Kasumi-1 (cell line): ENCODE results near the gene ART1.

Experiments
- DNase-seq, 2 experiments: peaks; one replicate each; lab custom pipeline; 2025; lab: John Stamatoyannopoulos, UW

Gene ART1

GRCh38 chr11:3665336-3666022 lies 20.6 kb downstream of the ART1 start:
- peak; percentile 73 to 83 for DNase-seq

DNA sequence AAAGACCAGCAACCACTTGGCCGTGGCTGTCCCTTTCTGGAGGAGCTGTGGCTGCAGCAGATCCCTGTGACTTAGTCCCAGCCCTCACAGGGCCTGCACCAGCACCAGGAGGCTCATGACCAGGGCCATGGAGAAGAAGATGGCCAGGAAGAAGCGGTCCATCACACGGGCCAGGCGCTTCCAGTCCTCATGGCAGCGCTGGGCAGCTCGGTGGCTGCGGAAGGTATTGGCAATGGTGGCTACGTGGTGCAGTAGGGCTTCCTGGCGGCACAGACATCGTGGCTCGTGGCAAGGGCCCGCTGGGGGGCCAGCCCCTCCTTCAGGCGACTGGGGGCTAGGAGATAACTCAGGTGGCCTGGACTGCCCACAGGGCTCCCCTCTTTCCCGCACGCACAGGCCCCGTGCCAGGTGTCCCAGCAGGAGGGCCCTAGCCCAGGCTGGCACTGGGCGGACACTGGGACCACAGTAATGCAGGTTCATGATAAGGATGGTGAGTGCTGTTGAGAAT lies 21.1 kb downstream of the ART1 start:
- DNase-seq, result no peak

DNA sequence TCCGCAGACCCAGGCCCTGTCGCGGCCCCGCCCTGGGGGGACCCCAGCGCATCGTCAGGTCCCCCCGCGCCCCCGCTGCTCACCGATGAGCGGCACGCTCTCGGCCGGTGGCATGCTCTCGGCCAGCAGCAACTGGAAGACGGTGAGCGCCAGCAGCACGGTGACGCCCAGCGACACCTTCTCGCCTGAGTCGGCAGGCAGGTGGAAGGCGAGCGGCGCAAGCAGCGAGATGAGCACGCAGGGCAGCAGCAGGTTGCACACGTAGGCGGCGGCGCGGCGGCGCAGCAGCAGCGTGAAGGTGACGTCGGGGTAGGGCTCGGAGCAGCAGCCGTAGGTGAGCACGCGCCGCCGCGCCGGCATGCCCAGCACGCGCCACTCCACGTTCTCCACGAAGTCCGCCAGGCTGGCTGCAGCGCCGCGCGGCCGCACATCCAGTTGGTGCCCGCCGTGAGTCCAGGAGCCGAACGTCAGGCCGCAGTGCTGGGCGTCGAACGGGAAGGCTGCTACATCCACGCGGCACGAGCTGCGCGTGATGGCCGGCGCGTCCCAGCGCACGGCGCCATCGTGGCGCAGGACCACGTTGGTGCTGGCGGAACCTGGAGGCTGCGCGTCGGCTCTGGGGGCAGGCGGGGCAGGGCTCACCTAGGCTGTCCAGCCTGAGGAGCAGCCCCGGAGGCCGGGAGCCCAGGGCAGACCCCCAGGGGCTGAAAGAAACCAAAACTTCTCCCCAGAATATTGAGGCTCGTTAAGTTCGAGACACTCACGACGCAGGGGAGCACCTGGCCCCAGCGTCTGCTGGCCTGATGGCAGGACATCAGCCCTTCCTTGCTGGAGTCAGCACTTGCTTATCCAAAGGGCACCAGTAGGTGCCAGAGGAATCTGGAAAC lies 22.5 kb downstream of the ART1 start:
- DNase-seq, result no peak

- no peak for DNase-seq
Measured at GRCh38 chr11:3669128-3669527, 24.2 kb downstream of the ART1 start.

GRCh38 chr11:3669742-3670183 lies 24.8 kb downstream of the ART1 start:
- DNase-seq, result no peak

GRCh38 chr11:3671334-3672254 lies 26.7 kb downstream of the ART1 start, which contains the start of gene CHRNA10:
Gene CHRNA10, minus strand, starts transcription at chr11:3671384. Its CDS starts 72 bp downstream, at chr11:3671312.
- no peak for DNase-seq

- no peak for DNase-seq
Measured at GRCh38 chr11:3674189-3674588, 29.3 kb downstream of the ART1 start.

DNA sequence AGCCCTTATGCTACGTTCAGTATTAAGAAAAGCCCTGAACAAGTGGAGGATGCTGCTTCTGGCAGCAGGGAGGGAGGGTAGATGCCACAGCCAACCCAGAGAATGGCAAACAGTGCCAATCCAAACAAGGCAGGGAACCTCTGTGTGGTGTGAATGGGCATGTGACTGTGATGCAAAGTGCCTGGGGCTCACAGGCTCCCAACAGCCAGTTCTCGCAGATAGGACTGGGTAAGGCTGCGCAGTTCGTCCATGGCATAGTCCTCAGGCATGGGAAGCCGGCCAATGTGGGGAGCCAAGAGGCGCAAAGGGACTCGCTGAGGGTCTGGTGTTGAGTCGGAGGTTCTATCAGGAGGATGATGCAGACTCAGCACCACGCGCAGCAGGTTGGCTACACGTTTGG lies 31.0 kb downstream of the ART1 start:
- DNase-seq, result no peak

GRCh38 chr11:3679077-3679476 lies 34.1 kb downstream of the ART1 start:
- DNase-seq, result no peak

GRCh38 chr11:3683039-3683438 lies 38.1 kb downstream of the ART1 start:
- DNase-seq, result no peak

- no peak for DNase-seq
Measured at GRCh38 chr11:3684129-3684818, 39.3 kb downstream of the ART1 start.

- DNase-seq, result no peak
Measured at GRCh38 chr11:3684819-3685172, 39.9 kb downstream of the ART1 start.

DNA sequence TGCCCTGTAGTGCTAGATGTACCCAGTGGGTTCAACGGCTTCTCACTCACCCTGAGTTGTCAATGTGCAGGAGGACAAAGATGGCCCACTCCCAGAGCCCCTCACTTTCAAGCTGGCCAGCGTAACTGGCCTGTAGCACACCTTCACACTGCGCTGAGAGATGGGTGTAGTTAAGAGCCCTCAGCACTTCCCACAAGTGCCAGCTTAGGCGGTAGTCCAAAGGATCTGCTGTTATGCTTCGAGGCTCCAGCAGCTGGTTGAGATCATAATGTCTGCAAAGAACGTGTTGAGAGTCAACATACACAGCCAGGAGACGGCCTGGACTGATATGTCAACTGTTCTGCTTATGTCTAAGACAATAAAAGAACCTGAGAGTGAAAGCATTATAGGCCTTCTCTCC lies 41.0 kb downstream of the ART1 start:
- no peak for DNase-seq

DNA sequence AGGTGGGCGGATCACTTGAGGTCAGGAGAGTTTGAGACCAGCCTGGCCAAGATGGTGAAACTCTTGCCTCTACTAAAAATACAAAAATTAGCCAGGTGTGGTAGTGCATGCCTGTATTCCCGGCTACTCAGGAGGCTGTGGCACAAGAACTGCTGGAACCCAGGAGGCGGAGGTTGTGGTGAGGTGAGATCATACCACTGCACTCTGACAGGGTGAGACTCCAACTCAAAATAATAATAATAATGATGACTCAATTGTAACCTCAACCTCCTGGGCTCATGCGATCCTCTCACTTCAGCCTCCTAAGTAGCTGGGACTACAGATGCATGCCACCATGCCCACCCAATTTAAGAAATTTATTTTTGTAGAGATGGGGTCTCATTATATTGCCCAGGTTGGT lies 41.8 kb downstream of the ART1 start:
- DNase-seq, result no peak

- DNase-seq, result no peak
Measured at GRCh38 chr11:3700410-3700809, 55.5 kb downstream of the ART1 start.

DNA sequence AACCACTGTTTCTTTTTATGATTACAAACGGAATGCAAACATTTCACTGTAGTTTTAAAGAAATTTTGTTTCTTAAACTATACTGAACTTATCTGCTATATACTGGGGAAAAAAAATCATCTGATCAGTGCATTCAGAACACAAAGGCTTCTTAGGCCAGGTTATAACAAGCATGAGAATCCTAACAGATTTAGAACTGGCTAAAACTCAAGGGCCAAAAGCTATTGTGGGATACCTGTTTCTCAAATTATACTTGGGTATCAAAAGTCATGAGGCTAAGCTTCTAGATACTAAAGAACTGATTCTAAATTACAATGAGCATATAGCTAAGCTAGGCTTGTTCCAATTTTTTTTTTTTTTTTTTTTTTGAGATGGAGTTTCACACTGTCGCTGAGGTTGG lies 56.0 kb downstream of the ART1 start:
- DNase-seq, result no peak

DNA sequence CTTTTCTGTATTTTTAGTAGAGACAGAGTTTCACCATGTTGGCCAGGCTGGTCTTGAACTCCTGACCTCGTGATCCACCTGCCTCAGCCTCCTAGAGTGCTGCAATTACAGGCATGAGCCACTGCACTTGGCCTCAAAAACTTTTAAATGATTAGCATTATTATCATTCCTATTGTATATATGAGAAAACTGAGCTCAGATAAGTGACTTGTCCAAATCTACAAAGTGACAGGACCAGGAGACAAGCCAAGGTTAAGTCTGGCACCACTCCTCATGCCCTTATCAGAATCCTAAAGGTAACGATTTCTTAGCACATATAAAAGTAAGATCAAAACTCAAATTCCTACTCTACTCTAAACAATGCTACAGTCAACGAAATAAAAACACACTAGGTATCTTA lies 58.5 kb downstream of the ART1 start:
- no peak for DNase-seq

DNA sequence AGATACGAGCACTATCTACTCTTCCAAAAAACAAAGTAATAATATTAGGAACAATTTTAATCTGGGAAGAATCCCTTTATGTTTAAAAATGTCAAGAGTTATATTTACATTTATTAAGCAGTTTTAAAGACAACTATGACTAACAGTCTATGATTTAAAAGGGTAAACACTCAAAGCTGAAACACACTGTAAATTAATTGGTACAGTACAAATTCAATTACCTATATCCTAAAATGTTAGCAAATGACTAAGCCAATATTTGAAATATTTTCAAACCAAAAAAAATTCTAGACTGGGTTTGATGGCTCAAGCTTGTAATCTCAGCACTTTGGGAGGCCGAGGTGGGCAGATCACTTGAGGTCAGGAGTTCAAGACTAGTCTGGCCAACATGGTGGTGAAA lies 62.2 kb downstream of the ART1 start:
- DNase-seq, result no peak

DNA sequence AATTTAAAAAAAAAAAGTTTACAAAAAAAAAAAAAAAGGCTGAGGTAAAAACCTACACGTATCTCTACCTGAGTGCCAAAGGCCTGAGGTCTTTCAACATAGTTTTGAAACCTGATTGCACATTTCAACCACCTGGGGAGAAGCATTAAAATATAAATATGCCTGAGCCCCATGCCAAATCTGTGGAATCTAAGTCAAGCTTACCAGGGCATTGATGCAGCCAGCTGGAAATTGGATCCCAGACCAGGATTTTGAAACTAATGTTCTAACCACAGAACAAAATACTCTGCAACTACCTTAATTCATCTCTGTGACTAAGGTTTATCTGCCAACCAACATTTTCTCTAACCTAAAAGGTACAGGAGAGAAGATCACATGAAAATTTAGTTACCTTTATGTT lies 65.0 kb downstream of the ART1 start:
- no peak for DNase-seq

DNA sequence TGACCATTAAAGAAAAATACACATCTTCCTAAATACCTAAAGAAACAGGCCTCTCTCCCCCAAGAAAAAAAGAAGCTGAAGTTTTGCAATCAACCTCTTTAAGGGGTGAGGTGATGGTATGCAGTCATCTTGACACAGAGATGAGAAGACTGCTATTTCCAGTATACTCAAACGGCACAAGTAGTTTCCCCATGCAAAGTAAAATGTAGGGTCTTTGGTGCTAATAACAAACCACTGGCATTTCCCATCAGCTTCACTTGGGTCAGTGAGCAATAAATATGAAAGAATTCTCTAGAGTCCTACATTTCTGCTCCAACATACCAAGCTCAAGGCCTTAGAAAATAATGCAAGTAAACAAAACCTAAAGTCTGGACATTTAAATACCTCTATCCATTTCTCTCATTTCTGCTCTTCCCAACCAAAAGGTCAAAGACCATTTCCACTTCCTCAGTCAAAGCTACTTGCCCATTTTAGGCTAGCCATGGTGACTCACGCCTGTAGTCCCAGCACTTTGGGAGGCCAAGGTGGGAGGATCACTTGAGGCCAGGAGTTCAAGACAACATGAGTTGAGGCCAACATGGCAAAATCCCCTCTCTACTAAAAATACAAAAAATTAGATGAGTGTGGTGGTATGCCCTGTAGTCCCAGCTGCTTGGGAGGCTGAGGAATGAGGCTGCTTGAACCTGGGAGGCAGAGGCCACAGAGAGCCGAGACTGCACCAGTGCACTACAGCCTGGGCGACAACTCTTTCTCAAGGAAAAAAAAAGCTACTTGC lies 65.7 kb downstream of the ART1 start:
- DNase-seq, result no peak

DNA sequence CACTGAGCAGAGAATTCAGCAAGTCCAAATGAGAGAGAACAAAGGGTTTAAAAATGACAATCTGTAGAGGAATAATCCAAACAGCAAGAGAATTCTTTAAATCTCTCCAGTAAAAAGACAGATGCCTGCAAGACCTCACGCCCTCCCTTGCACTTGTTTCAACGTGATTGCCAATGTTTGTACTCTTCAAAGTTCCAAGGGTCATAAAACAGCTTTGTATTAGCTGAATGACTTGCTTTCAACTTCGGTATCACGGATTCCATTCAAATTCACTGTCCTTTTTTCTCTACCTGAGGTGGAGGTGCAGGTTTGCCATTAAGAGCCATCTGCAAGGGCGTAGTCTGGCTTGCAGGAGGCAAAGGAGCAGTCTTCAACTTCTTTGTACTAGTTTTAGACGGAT lies 67.3 kb downstream of the ART1 start:
- DNase-seq, result no peak
